ENCODE results near the gene SKAP2.

SKAP2 gene

GRCh38 chr7:26664274-26664673 lies 200.1 kb downstream of the SKAP2 start:
- in situ Hi-C loops (cut with MboI; ENCODE audit: low sequenced_read_pairs, unreplicated experiment), result loop anchor here (10.0 to 25.0 kb wide), 3 partner anchors 289 to 777 kb away; no protein-coding TSS in a partner anchor
- DNase-seq (ENCODE audit: low spot score), result no peak
- TF ChIP-seq CTCF (IDR thresholded peaks at IDR 0.05; ENCODE audit: borderline replicate concordance, control extremely low read depth, extremely low read depth, insufficient read depth, missing control alignments), result no peak

DNA sequence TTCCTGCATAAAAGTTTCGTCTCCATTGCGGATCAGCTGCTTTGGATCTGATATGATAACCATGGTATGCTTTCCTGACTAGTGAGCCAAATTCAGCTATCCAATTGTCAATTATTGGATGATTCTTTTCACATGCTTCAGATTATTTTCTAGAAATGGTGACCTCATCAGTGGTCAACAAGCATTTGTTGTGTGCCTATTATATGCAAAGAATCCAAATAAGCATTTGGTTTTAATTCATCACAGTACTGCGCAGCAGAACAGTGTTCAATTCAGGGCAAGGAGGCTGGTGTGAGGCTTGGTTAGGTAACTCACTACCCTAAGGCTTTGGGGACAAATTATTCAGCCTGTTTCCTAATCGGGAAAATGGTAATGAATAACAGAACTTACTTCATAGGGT lies 200.5 kb downstream of the SKAP2 start:
- DNase-seq (ENCODE audit: low spot score), result no peak
- in situ Hi-C loops (cut with MboI; ENCODE audit: low sequenced_read_pairs, unreplicated experiment), result loop anchor here (10.0 to 25.0 kb wide), 3 partner anchors 289 to 777 kb away; no protein-coding TSS in a partner anchor
- TF ChIP-seq CTCF (IDR thresholded peaks at IDR 0.05; ENCODE audit: borderline replicate concordance, control extremely low read depth, extremely low read depth, insufficient read depth, missing control alignments), result no peak

DNA sequence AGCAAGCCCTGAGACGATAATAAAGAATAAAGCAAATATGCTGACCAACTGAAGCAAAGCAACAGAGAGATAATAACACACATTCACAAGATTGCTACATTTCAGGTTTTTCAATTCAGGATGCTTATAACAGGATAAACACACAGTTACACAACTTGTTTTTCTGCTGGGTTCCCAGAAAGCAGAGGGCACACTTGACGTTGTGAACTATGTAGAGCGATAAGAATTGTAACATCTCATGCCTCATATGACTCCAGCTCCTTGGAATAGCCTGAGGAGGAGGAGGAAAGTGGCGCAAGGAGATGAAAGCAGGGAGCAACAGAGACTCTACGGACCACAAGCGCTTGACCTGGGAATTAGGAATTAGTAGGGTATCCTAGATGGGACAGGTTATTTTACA lies 201.7 kb downstream of the SKAP2 start:
- TF ChIP-seq CTCF (IDR thresholded peaks at IDR 0.05; ENCODE audit: borderline replicate concordance, control extremely low read depth, extremely low read depth, insufficient read depth, missing control alignments), result no peak
- in situ Hi-C loops (cut with MboI; ENCODE audit: low sequenced_read_pairs, unreplicated experiment), result loop anchor here (10.0 to 25.0 kb wide), 3 partner anchors 288 to 775 kb away; no protein-coding TSS in a partner anchor

DNA sequence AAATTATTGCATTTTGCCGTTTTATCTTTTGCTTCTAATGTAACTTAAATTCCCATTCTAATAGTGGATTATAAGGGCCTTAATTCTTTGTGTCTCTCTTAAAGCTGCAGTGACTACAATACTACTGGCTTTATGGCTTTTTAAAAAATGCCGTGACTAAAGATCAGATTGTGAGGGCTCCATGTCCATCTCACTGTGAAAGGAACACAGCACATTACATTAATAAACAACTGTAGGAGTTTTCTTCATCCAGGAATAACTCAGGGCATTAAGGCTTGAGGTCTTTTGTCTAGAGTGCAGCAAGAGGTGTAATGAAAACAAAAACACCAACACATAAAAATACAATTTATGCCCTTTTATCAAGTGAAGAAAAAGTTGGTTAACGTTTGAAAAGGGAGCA lies 205.3 kb downstream of the SKAP2 start:
- in situ Hi-C loops (cut with MboI; ENCODE audit: low sequenced_read_pairs, unreplicated experiment), result loop anchor here (25.0 kb wide), 2 partner anchors 572 to 772 kb away; no protein-coding TSS in a partner anchor

More for the DNA sequence above, 201.7 kb downstream of the SKAP2 start:
- no peak for DNase-seq (ENCODE audit: low spot score)

DNA sequence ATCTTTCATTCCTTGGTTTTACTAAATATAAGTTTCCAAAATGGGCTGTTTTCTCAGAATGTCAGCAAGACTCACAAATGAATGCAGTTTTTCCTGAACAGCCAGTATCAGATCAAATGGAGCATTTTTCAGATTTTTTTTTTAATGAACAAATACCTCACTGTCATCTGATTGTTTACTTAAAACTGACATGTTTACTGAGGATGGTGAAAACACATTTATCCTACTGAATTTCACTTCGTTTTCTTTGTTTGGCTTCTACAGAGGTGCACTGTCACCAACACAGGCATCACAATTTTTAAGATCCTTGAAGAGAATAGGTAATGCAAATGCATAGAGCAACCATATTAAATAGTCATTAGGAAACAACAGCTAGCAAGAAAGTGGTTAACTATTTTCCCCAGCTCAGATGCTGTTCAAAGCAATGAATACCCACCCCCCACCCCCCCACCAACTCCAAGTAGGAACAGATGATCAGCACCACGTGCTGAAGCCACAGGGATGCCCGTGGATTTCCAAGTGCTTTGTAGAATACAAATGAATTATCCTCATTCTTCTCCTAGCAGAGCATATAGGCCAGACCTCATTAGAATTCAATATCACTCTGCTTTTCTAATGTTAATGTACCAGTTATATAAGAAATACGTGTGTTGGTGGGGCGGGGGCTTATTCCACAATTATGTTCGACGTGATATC lies 205.9 kb downstream of the SKAP2 start:
- no peak for DNase-seq (ENCODE audit: low spot score)
- TF ChIP-seq CTCF (IDR thresholded peaks at IDR 0.05; ENCODE audit: borderline replicate concordance, control extremely low read depth, extremely low read depth, insufficient read depth, missing control alignments), result no peak
- in situ Hi-C loops (cut with MboI; ENCODE audit: low sequenced_read_pairs, unreplicated experiment), result loop anchor here (25.0 kb wide), 2 partner anchors 571 to 771 kb away; no protein-coding TSS in a partner anchor

More for the DNA sequence above, 205.3 kb downstream of the SKAP2 start:
- TF ChIP-seq CTCF (IDR thresholded peaks at IDR 0.05; ENCODE audit: borderline replicate concordance, control extremely low read depth, extremely low read depth, insufficient read depth, missing control alignments), result no peak
- DNase-seq (ENCODE audit: low spot score), result no peak

DNA sequence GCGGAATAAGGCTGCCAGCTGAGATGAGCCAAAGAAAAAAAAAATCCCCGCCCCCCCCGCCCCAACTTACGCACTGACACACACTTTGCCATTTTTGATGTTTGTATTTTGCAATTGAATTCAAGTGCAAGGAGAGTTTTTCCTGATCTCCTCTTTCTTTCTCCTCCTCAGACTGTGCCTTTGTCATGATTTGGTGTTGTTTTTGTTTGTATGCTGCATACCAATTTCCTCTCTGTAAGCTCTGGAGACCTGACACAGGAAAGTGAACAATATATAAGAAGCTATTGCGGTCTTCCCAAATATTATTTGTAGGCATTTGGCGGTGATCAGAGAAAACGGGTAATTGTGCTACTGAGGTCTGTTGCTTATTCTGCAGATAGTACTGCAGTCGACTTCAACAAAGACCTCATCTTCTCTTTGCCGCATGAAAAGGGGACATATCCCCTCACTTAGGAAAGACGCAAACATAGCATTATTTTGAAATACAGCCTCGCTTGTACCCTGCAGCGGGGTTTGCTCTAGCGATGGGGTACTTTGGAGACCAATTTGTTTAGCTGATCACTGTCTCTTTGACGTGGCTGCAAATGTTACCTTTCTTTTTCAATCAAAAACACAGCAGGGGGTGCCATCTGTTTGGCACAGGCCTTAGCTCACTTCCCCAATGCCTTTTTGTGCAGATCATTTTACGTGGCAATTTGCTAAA lies 206.6 kb downstream of the SKAP2 start:
- DNase-seq (ENCODE audit: low spot score), result no peak
- TF ChIP-seq CTCF (IDR thresholded peaks at IDR 0.05; ENCODE audit: borderline replicate concordance, control extremely low read depth, extremely low read depth, insufficient read depth, missing control alignments), result no peak
- in situ Hi-C loops (cut with MboI; ENCODE audit: low sequenced_read_pairs, unreplicated experiment), result loop anchor here (25.0 kb wide), 2 partner anchors 571 to 771 kb away; no protein-coding TSS in a partner anchor

Measured in GM13976 (cell line).